Measurements from ENCODE around the gene MED12L. TPM values are rescaled to one million over a fixed set of nuclear protein-coding genes. Genes with fewer than 3 reads are reported as not detected.

The MED12L gene
- total RNA-seq, 4 donors from 2014 or later, result 0.12 to 0.77 (median 0.21) TPM

DNA sequence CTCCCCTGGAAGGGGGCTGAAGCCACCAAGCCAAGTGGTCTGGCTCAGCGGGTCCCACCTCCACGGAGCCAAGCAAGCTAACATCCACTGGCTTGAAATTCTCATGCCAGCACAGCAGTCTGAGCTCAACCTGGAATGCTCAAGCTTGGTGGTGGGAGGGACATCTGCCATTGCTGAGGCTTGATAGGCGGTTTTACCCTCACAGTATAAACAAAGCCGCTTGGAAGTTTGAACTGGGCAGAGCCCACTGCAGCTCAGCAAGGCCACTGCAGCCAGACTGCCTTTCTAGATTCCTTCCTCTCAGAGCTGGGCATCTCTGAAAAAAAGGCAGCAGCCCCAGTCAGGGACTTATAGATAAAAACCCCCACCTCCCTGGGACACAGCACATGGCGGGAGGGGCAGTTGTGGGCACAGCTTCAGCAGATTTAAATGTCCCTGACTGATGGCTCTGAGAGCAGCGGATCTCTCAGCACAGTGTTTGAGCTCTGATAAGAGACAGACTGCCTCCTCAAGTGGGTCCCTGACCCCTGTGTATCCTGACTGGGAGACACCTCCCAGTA, 398.6 kb downstream of the MED12L start:
- no CpG with 5 or more reads among the region's 6 CpGs for WGBS, 2 donors (ENCODE audit: low coverage in 1 of 2)
- H3K4me1 ChIP-seq, result no peaks in the 10 kb centered on the region
- H3K4me3 ChIP-seq, result no peak overlapping the region
- TF ChIP-seq, protein P1, sequence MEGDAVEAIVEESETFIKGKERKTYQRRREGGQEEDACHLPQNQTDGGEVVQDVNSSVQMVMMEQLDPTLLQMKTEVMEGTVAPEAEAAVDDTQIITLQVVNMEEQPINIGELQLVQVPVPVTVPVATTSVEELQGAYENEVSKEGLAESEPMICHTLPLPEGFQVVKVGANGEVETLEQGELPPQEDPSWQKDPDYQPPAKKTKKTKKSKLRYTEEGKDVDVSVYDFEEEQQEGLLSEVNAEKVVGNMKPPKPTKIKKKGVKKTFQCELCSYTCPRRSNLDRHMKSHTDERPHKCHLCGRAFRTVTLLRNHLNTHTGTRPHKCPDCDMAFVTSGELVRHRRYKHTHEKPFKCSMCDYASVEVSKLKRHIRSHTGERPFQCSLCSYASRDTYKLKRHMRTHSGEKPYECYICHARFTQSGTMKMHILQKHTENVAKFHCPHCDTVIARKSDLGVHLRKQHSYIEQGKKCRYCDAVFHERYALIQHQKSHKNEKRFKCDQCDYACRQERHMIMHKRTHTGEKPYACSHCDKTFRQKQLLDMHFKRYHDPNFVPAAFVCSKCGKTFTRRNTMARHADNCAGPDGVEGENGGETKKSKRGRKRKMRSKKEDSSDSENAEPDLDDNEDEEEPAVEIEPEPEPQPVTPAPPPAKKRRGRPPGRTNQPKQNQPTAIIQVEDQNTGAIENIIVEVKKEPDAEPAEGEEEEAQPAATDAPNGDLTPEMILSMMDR (IDR thresholded peaks at IDR 0.05), result no peak
- TF ChIP-seq EP300 (IDR thresholded peaks at IDR 0.05), result no peak
- TF ChIP-seq POLR2AphosphoS5 (IDR thresholded peaks at IDR 0.05), result no peak
- TF ChIP-seq POLR2A (IDR thresholded peaks at IDR 0.05), result no peak
- no peaks in the 10 kb centered on the region for H3K27me3 ChIP-seq
- ATAC-seq, result no peak
- H3K36me3 ChIP-seq, result no peaks in the 10 kb centered on the region
- no peak overlapping the region for H3K27ac ChIP-seq
- H3K9me3 ChIP-seq, result peaks cover 0 to 17% (median 0%) of the 10 kb centered on the region in 3 donors

Small RNA genes within 50 kb of the gene (small RNA-seq; reads per million reads assigned to genes)
- gene RNA5SP145, result 10.4 to 231 (median 46.0) reads per million in 4 donors

Other genes with a start within 250 kb of the MED12L start
- gene MINDY4B, start 180.2 kb upstream of the MED12L start, total RNA-seq, result not detected
- gene CLRN1, start 112.9 kb upstream of the MED12L start, total RNA-seq, result not detected
- 1 to 10 TPM in 2 of 4 donors, under 1 TPM in 2; 0.31 to 4.3 (median 1.2) TPM for gene GPR171, start 117.6 kb downstream of the MED12L start, total RNA-seq
- gene P2RY14, start 192.9 kb downstream of the MED12L start, total RNA-seq, result 10 to 100 TPM in 3 of 4 donors, 1 to 10 TPM in 1; 1.8 to 90.5 (median 16.2) TPM
- 1 to 10 TPM in 1 of 4 donors, not detected in 3; 3.5 TPM for gene GPR87, start 231.2 kb downstream of the MED12L start, total RNA-seq
- gene P2RY13, start 243.9 kb downstream of the MED12L start, total RNA-seq, result 1 to 10 TPM in 2 of 4 donors, under 1 TPM in 1, not detected in 1; 0.58 to 2.5 (median 1.6) TPM

Measured in gastroesophageal sphincter (tissue), 4 donors.